SU-DHL-6 (cell line): ENCODE results near the gene FAM20C.

ENCODE experiments used
- H2AFZ ChIP-seq: fragments of 200-600 bp; sonication (generic); 2 replicates; pipeline ENCODE4 v1.6.1; 2014; ENCODE audit warnings: low read depth, mild to moderate bottlenecking, moderate library complexity, mixed read lengths, antibody characterized with exemption, low read length; ENCODE audit not compliant: severe bottlenecking
- H3F3A ChIP-seq: fragments of 200-600 bp; shearing (Covaris generic); 2 replicates; pipeline ENCODE4 v1.6.0; 2016; ENCODE audit warnings: antibody characterized with exemption, mild to moderate bottlenecking; ENCODE audit not compliant: insufficient read depth
- H3K27ac ChIP-seq: fragments of 200-600 bp; sonication (generic); 2 replicates; pipeline ENCODE4 v1.5.1; 2016; ENCODE audit warnings: low read depth, mild to moderate bottlenecking, low read length, moderate library complexity, mixed read lengths
- H3K27me3 ChIP-seq: fragments of 200-600 bp; sonication (generic), shearing (Covaris generic); 2 replicates; pipeline ENCODE4 v1.6.0; 2014; ENCODE audit warnings: mild to moderate bottlenecking, low read length
- H3K36me3 ChIP-seq: fragments of 200-600 bp; sonication (generic); 2 replicates; pipeline ENCODE4 v1.6.1; 2014; ENCODE audit warnings: mild to moderate bottlenecking, low read length, mixed read lengths
- H3K4me2 ChIP-seq: fragments of 300-600, 200-600 bp; shearing (Covaris generic), sonication (generic); 2 replicates; pipeline ENCODE4 v1.6.0; 2014; ENCODE audit warnings: low read length, low read depth, mild to moderate bottlenecking; ENCODE audit not compliant: poor library complexity, severe bottlenecking
- H3K4me3 ChIP-seq: fragments of 200-600 bp; sonication (generic); 2 replicates; pipeline ENCODE4 v1.5.1; 2014; ENCODE audit warnings: antibody characterized with exemption, low read length, mild to moderate bottlenecking, mixed read lengths; ENCODE audit not compliant: insufficient read depth, poor library complexity, severe bottlenecking
- H3K79me2 ChIP-seq: fragments of 200-600 bp; sonication (generic); 2 replicates; pipeline ENCODE4 v1.6.1; 2014; ENCODE audit warnings: mild to moderate bottlenecking, low read length, moderate library complexity; ENCODE audit not compliant: insufficient read depth
- H3K9ac ChIP-seq: fragments of 200-600 bp; sonication (generic); 2 replicates; pipeline ENCODE4 v1.7.0; 2014; ENCODE audit warnings: mild to moderate bottlenecking, low read length
- H3K9me2 ChIP-seq: fragments of 200-600 bp; sonication (generic); replicated peaks from 2 replicates; pipeline ENCODE4 v1.6.1; 2014; ENCODE audit warnings: low read length; ENCODE audit not compliant: insufficient read depth
- H3K9me3 ChIP-seq: fragments of 200-600 bp; sonication (generic); 2 replicates; pipeline ENCODE4 v1.6.1; 2014; ENCODE audit warnings: low read length, mixed read lengths; ENCODE audit not compliant: insufficient read depth
- H4K20me1 ChIP-seq: fragments of 200-600 bp; sonication (generic); 2 replicates; pipeline ENCODE4 v1.6.1; 2014; ENCODE audit warnings: low read depth, mild to moderate bottlenecking, antibody characterized with exemption, low read length, moderate library complexity, mixed read lengths
- CTCF ChIP-seq: fragments of 200-600 bp; sonication (generic); IDR thresholded peaks from one replicate; pipeline ENCODE4 v1.5.1; 2017; ENCODE audit warnings: antibody characterized with exemption, mild to moderate bottlenecking, low read length, moderate library complexity; ENCODE audit not compliant: insufficient read depth, poor library complexity, severe bottlenecking
- EZH2phosphoT487 ChIP-seq: fragments of 200-600 bp; sonication (generic), shearing (Covaris generic); conservative IDR thresholded peaks from 2 replicates; pipeline ENCODE4 v1.6.1; 2018; ENCODE audit warnings: mild to moderate bottlenecking, antibody characterized with exemption, low read length, moderate library complexity, mixed read lengths

Gene FAM20C

GRCh38 chr7:199483-200249 is 7.3 kb downstream of the FAM20C start:
- Histone ChIP-seq H3K27ac (no peak overlapping the region), H3K36me3 (no peaks in the 10 kb centered on the region), H3F3A (no peaks in the 10 kb centered on the region), H3K9me3 (no peaks in the 10 kb centered on the region), H4K20me1 (no peaks in the 10 kb centered on the region), H3K4me3 (no peak overlapping the region), H3K4me2 (no peak overlapping the region), H3K9ac (no peak overlapping the region), H3K79me2 (no peaks in the 10 kb centered on the region), H2AFZ (no peak overlapping the region), H3K27me3 (no peaks in the 10 kb centered on the region), H3K9me2 (no peaks in the 10 kb centered on the region)
- no peak for TF ChIP-seq CTCF
- TF ChIP-seq EZH2phosphoT487 = no peak

GRCh38 chr7:200290-200689 is 7.9 kb downstream of the FAM20C start:
- H3K9ac ChIP-seq = no peak overlapping the region

GRCh38 chr7:200704-201103 is 8.3 kb downstream of the FAM20C start:
- Histone ChIP-seq H3K27me3 (no peaks in the 10 kb centered on the region), H3K9ac (no peak overlapping the region), H3K9me2 (no peaks in the 10 kb centered on the region), H4K20me1 (no peaks in the 10 kb centered on the region), H3K9me3 (no peaks in the 10 kb centered on the region), H3K27ac (no peak overlapping the region), H3K79me2 (no peaks in the 10 kb centered on the region), H3K4me2 (no peak overlapping the region), H2AFZ (no peak overlapping the region), H3F3A (no peaks in the 10 kb centered on the region), H3K4me3 (no peak overlapping the region), H3K36me3 (no peaks in the 10 kb centered on the region)
- TF ChIP-seq EZH2phosphoT487 (no peak), CTCF (no peak)

More at GRCh38 chr7:200290-200689, 7.9 kb downstream of the FAM20C start:
- Histone ChIP-seq H2AFZ (no peak overlapping the region), H3K27me3 (no peaks in the 10 kb centered on the region), H3K36me3 (no peaks in the 10 kb centered on the region), H3K9me3 (no peaks in the 10 kb centered on the region), H3K4me2 (no peak overlapping the region), H4K20me1 (no peaks in the 10 kb centered on the region), H3K9me2 (no peaks in the 10 kb centered on the region), H3F3A (no peaks in the 10 kb centered on the region), H3K27ac (no peak overlapping the region), H3K79me2 (no peaks in the 10 kb centered on the region), H3K4me3 (no peak overlapping the region)
- no peak for TF ChIP-seq CTCF
- no peak for TF ChIP-seq EZH2phosphoT487
